GM12891 (cell line): ENCODE data around the gene ING5.

Experiments
- POLR2A ChIP-seq: IDR thresholded peaks from 2 replicates; pipeline ENCODE4 v1.6.1; 2011; ENCODE audit warnings: low read depth, low read length, control low read depth
- POLR2AphosphoS5 ChIP-seq: IDR thresholded peaks from 2 replicates; pipeline ENCODE4 v1.6.1; 2011; ENCODE audit warnings: low read depth, low read length, control low read depth
- SPI1 ChIP-seq: IDR thresholded peaks from 2 replicates; pipeline ENCODE4 v1.6.1; 2011; ENCODE audit warnings: low read depth, low read length, control low read depth
- TAF1 ChIP-seq: IDR thresholded peaks from 2 replicates; pipeline ENCODE4 v1.6.1; 2011; ENCODE audit warnings: low read depth, low read length, control low read depth

DNA sequence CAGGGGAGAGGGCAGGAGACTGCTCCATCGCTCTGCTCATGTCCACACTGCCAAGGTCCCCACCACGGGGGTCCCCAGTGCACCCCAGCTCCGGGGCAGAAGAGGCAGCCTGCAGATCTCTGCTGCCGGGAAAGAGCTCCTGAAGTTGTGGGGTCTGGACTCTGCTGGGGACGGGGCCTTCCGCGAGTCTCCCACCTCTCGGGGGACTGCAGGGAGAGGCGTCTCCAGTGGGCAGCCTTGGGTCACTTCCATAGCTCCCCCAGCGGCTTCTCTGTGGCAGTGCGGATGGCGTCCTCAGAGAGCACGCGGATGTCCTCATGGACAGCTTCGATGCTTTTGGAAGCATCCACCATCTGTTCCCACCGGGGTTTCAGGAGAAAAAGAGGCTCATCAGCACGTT, 26.0 kb upstream of the ING5 start:
- TF ChIP-seq POLR2A (no peak), TAF1 (no peak), SPI1 (no peak), POLR2AphosphoS5 (no peak)
